HG02623 (cell line): Measurements from ENCODE around the gene SLC25A23.
"Not testable (repeated sequence)": the region's sequence is repeated elsewhere in the genome, so short reads cannot be mapped to it uniquely, and the experiment has no call there.

Source experiments
- ATAC-seq: cut with Tn5 transposase; IDR thresholded peaks from one replicate; pipeline ENCODE4 v1.9.1; 2021; ENCODE audit warnings: moderate library complexity; ENCODE audit not compliant: unreplicated experiment

SLC25A23 gene

GRCh38 chr19:6457958-6458694 lies 1.5 kb downstream of the SLC25A23 start:
- no peak for ATAC-seq

GRCh38 chr19:6455924-6456323 lies 3.7 kb downstream of the SLC25A23 start:
- no peak for ATAC-seq

DNA sequence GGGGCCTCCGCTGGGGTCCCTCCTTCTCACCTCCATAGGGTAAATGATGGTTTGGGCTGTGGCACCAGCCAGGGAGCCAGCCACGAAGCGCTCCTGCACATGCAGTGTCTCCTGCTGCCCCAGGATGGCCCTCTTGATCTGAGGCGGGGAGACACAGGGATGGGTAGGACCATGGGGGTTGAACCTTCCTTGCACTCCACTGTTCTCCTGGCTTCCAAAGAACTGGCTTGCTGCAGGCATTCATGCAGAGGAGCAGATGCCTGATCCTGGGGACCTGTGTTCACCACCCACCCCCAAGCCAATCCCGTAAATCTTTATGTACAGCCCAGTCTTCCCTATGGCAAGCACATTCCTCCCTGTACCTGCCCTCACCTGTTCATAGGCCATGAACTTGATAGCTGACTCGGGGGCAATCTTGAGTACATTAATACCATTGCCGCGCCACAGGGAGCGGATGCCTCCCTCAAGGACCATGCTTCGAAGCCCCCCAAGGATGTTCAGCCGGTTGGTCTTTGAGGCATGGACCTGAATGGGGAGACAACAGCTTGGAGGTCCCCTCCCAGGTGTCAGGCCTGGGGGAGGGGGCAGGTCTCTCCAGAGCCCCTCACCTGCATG lies 5.5 kb downstream of the SLC25A23 start:
- ATAC-seq = no peak

- no peak for ATAC-seq
Measured at GRCh38 chr19:6452899-6453298, 6.7 kb downstream of the SLC25A23 start.

DNA sequence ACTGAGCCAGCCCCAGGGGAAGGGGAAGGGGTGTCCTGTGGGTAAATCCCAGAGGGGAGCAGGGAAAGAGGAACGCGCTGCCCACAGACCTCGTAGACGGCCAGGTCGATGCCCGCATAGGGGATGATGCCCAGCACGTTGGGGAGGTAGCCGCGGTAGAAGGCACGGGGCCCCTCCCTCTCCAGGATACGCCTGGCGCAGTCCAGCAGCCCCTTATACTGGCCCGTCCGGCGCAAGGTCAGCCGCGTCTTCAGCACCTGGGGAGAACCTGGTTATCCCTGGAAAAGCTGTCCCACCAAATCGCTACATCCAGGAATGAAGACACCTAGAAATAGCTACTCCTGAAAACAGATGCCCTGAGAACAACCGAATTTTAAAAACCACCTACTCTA lies 7.4 kb downstream of the SLC25A23 start:
- no peak for ATAC-seq

- ATAC-seq = no peak
Measured at GRCh38 chr19:6451583-6452222, 7.9 kb downstream of the SLC25A23 start.

DNA sequence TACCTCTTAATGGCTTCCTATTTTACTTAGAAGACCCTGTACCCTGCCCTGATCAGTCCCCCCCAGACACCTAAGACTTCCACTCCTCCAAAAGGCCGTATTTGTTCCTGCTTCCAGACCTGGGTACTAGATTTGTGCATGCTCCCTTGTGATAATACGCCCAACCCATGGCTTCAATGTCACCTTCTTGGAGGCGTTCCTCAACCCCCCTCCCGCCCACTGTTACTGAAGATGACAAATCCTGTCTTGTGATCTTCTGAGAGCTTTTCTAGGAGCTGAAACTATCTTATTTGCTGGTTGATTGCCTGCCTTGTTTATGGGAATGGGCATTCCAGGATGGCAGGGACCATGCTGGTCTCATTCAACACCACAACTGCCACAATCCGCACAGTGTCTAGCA lies 9.4 kb downstream of the SLC25A23 start:
- ATAC-seq = no peak

- no peak for ATAC-seq
Measured at GRCh38 chr19:6448045-6448444, 11.5 kb downstream of the SLC25A23 start.

GRCh38 chr19:6446452-6446851 lies 13.1 kb downstream of the SLC25A23 start:
- no peak for ATAC-seq

DNA sequence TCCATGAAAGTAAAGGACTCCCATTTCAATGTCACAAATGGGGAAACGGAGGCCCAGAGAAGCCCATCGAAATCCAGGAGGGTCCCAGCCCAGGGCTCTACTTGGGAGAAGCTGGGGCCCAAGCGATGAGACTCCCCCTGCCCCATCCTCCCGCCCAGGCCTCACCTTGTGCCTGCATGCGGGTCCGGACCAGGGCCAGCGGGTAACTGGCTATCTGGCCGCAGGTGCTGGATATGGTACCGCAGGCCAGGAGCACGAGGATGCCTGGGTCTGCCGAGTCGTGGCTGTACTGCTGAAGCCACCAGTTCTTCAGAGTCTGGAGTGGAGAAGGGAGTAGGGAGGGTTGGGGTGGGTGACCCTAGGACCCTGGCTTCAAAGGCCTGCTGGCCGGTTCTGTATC lies 15.6 kb downstream of the SLC25A23 start:
- no peak for ATAC-seq

DNA sequence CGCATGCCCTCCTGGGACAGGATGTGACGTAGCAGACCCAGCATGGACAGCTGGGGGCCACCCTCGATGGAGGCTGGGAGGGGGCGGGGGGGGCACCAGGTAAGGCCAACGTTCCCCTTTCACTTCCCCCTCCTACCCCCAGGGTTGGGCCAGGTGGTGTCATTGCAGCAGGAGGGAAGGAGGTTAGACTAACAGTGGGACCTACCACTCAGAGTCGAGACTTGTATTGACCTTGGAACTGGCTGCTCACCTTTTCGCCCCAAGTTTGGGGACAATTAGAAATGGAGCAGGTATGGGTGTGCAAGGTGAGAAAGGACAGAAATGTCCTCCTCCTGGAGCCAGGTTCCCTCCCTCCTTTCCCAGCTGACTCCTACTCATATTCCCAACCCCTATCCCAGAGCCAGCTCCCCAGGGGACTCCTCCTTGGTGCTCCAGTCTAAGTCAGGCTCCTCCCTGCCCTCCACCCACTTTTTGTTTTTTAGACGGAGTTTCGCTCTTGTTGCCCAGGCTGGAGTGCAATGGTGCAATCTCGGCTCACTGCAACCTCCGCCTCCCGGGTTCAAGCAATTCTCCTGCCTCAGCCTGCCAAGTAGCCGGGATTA lies 17.4 kb downstream of the SLC25A23 start:
- no peak for ATAC-seq

DNA sequence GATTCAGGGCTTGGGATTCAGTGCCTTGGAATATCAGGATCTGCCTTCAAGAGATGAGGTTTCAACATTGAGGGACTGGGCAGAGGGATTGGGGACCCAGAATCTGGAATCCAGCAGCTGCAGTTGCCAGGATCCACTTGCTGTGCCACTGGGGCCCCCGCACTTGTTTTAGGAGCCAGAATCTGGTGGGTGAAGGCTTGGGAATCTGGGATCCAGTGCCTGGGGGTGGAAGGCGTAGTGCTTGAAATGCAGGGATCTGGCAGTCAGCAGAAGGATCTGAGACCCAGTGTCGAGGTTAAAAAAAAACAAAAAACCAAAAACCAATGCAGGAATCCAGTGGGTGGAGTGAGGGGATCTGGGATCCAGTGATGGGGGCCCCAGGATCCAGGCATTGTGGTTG lies 18.7 kb downstream of the SLC25A23 start:
- ATAC-seq = no peak

GRCh38 chr19:6439743-6440142 lies 19.8 kb downstream of the SLC25A23 start:
- ATAC-seq = no peak

- no peak for ATAC-seq
Measured at GRCh38 chr19:6433663-6434062, 25.9 kb downstream of the SLC25A23 start, which contains the start of gene SLC25A41. Gene SLC25A41, minus strand, starts transcription at chr19:6433763. Its CDS starts 70 bp downstream, at chr19:6433693.

- no peak for ATAC-seq
Measured at GRCh38 chr19:6433165-6433564, 26.4 kb downstream of the SLC25A23 start.

- no peak for ATAC-seq
Measured at GRCh38 chr19:6431891-6432290, 27.7 kb downstream of the SLC25A23 start.

GRCh38 chr19:6429419-6430221 lies 30.0 kb downstream of the SLC25A23 start:
- ATAC-seq = no peak

- not testable (repeated sequence) for ATAC-seq
Measured at GRCh38 chr19:6428692-6429418, 30.7 kb downstream of the SLC25A23 start.

GRCh38 chr19:6427131-6427530 lies 32.5 kb downstream of the SLC25A23 start:
- ATAC-seq = no peak
